Stimulated activated CD4-positive, alpha-beta T cell treated with anti-CD3 and anti-CD28 coated beads, Interleukin-1b, Interleukin-23, amount 100 ng/mL, for 48 hours (primary cell): ENCODE measurements around the gene DDX43.
"Not testable (repeated sequence)": the region's sequence is repeated elsewhere in the genome, so short reads cannot be mapped to it uniquely, and the experiment has no call there.

Experiments used
- DNase-seq: peaks from one replicate; pipeline ENCODE4 v3.0.0-alpha.2; 2020

Gene DDX43

DNA sequence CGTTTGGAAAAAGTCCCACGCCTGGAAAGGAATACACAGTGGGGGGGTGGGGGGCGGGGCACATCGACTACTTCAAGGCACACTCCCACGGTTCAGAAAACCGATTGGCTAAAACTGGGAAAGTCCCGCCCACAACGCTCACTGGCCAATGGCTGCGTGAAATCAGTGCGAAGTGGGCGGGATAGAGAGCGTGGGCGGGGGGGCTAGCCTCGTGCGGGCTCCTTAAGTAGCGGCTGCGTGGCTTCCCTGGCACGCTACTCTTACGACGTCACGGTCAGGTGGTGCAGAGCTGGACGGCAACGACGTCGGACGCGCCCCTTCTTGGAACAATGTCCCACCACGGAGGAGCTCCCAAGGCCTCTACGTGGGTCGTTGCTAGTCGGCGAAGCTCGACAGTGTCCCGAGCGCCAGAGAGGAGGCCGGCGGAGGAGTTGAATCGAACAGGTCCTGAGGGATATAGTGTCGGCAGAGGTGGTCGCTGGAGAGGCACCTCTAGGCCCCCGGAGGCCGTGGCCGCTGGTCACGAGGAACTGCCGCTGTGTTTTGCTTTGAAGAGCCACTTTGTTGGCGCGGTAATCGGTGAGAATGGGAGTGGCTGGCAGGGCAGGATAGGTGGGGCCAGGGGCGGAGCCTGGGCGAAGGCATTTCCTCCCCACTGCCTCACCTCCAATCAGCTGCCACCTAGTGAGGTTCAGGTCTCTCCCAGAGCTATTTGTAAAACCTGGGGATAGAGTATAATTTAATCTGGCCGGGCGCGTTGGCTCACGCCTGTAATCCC, at the start of gene DDX43:
DDX43 (plus strand) TSS at position 252 of the 778 bp plus-strand sequence; CDS start at position 330, 78 bp downstream.
- peak; percentile 43 for DNase-seq

GRCh38 chr6:73348550-73349204, 46.0 kb upstream of the DDX43 start:
- DNase-seq, result no peak

- no peak for DNase-seq
These were observed 45.3 kb upstream of the DDX43 start for GRCh38 chr6:73349311-73349710.

DNA sequence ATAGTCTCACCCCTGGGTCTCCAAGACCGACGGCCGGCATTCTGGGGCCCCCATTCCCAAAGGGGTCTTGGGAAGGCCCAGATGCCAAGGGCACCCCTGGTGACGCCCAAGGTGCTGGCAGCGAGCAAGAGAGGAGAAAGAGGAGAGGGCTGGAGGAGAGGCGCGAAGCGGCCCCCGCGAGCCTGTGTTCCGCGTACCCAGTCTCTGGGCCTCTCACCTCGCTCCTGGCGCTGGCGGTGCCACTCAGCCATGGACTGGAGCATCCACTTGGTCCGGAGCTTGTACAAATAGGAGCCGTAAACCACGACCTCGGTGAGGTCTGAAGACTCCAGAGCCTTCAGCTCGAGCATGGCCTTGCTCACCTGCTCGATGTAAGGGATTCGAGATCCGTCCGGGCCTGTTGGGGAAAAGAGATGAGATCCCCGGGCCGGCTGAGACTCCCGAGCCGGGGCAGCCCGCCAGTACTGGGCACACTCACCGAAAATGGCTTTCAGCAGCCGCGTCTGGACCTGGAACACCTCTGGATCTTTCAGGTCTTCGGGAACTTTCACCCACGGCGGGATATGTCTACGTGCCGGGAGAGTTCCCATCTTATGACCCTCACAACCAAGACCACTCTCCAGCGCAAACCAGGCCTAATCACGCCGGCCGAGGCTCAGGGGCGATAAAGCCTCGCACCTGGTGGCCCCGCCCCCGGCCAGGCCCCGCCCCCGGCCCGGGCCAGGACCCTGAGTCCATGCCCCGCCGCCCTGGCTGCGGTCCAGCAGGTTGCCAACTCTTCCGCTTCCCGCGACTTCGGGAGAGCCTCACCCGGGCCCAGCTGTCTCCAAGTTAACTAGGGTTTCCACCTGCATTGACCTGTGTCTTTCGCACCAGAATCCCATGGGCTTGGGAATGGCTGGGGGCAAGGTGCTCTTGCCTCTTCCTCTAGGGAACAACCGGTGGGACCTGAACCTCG, 40.7 kb upstream of the DDX43 start, which contains the start of gene DPPA5:
DPPA5 (minus strand) TSS at position 641 of the 958 bp plus-strand sequence; CDS start at position 590, 51 bp downstream.
- no peak for DNase-seq

GRCh38 chr6:73362358-73362757, 32.3 kb upstream of the DDX43 start, which contains the start of gene KHDC3L:
Gene KHDC3L (plus strand): TSS chr6:73362658. CDS start chr6:73362730, 72 bp downstream.
- DNase-seq, result no peak

DNA sequence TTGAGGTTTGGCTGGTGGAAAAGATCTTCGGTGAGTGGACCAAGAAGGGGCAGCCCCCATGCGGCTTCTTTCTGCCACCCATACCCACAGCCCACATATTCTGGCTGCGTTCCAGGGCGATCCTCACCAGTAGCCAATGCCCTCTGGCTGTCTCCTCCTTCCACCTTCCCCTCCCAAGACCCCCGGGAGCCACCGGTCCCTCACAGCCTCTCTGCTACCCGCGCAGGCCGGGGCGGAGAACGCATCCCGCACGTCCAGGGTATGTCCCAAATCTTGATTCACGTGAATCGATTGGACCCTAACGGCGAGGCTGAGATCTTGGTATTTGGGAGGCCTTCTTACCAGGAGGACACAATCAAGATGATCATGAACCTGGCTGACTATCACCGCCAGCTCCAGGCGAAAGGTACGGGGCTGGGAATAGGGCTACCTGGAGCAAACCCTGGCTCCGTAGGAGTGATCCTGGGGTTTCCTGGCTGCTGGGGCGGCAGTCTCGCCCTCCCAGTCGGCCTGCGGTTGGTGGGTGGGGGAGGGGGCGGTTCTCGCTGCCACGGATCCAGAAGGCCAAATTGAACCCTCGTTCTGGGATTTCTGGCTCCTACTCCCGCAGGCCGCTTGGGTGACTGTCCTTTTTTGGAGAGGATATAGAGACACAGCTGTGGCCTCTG, 31.6 kb upstream of the DDX43 start:
- no peak for DNase-seq

- no peak for DNase-seq
These were observed 31.1 kb upstream of the DDX43 start for GRCh38 chr6:73363537-73363875.

DNA sequence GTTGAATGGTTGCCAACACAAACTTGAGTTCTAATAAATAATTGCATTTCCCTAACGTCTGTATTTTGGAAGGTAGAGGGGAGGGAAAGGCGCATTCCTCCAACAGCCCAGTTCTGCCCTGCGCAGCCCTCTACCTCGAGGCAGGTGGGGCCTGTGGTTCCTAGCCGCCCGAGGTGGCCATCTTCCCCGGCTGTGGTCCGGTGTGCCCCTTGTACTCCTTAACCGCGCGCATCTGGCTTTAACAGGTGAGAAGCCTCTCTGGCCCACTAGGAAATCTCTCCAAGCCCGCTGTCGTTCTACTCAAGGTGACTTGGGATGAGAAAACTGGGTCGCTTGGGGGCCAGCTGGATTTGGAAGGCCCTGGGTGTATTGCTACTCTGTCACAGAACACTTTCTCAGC, 30.5 kb upstream of the DDX43 start:
- DNase-seq, result no peak

DNA sequence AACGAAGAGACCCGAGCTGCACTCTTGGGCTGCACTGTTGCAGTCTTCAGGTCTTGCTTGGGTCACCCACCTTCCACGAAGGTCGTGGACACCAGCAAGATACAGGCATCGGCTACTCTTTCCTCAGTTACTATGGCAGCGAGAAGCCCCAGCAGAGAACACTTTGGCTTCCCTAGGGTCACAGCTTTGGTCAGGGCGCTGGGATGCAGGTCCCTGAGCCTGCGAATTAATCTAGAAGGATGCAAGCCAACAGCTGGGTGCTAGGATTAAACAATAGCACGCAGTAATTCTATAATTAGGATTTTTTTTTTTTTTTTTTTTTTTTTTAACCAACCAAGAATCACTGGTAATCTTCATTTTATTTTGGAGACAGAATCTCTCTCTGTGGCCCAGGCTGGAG, 30.1 kb upstream of the DDX43 start:
- DNase-seq, result no peak

- no peak for DNase-seq
These were observed 26.8 kb upstream of the DDX43 start for GRCh38 chr6:73367761-73368355.

GRCh38 chr6:73368675-73369074, 26.0 kb upstream of the DDX43 start:
- DNase-seq, result no peak

DNA sequence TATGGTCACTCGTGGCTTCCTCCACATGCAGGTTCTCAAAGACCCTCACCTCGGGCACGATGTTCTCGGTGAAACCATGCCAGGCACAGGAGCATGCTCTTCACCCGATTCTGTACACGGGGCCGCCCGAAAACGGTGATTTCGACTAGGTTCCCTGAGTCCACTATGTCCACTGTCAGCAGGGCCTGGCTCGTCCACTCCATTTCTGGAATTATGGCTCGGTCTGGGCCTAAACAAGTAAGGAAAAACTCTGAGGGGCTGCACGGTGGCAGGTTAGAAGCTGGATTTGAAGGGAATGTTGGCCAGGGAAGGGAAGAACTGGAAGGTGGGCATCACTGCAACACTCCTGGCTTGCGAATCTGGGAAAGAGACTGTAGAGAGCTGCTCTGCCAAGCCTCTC, 25.5 kb upstream of the DDX43 start:
- DNase-seq, result no peak

- DNase-seq, result no peak
These were observed 25.1 kb upstream of the DDX43 start, which contains the start of gene OOEP for GRCh38 chr6:73369563-73369962. Gene OOEP (minus strand): TSS chr6:73369897. CDS start chr6:73369792, 105 bp downstream.

GRCh38 chr6:73371984-73372383, 22.6 kb upstream of the DDX43 start:
- DNase-seq, result no peak

- DNase-seq, result no peak
These were observed 22.1 kb upstream of the DDX43 start for GRCh38 chr6:73372516-73372915.

DNA sequence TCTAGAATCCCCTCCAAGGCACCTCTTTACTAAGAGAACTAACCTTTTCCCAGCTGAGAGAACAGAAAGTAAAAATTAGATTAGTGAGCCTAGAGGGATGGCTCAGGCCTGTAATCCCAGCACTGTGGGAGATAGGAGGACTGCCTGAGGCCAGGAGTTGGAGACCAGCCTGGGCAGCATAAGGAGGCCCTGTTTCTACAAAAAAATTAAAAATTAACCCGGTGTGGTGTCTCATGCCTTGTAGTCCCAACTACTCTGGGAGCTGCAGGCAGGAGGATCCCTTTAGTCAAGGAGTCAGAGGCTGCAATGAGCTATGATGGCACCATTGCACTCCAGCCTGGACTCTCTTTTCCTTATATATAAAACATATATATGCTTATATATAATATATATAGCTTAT, 19.4 kb upstream of the DDX43 start:
- DNase-seq, result no peak

DNA sequence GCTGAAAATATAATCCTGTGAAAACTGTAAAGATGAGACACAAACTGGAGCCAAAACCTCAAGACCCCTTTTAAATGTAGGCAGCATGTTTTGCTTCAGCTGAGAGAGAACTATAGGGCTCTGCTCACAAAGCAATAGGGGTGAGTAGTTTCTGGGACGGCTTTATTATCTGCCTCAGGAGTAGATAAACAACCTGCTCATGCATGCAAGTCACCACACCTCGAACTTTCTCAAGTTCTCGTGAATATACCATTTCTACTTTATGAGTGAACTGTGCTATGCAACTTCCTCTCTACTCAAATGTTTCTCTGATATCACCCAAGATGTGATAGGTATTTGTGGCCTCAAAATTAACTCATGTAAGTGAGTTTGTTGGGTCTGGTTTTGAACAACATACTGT, 17.4 kb upstream of the DDX43 start:
- no peak for DNase-seq

GRCh38 chr6:73381531-73381930, 13.1 kb upstream of the DDX43 start:
- DNase-seq, result not testable (repeated sequence)

GRCh38 chr6:73382462-73383113, 12.0 kb upstream of the DDX43 start:
- no peak for DNase-seq

DNA sequence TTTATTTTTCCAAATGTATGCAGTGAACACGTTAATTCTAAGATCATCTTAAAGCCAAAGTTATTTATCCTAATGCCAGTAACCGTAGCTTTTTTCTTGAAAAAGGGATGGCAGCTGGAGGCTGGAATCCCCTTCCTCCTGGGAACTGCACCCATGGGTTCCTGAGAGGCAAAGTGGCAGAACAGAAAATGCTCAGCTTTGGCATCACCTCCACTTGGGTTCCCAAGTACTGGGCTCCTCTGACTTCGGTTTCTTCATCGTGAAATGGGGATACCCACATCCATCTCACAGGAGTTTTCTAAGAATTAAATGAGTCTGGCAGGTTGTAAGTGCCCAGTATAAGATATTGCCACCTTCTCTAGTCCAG, 6.2 kb upstream of the DDX43 start:
- no peak for DNase-seq

GRCh38 chr6:73388800-73389512, 5.7 kb upstream of the DDX43 start:
- DNase-seq, result peak; percentile 50
